Inflammatory macrophage (primary cell): ENCODE data around the gene C16orf96.

Source experiments
- DNase-seq, 2 donors: peaks; one replicate each; pipeline ENCODE4 v3.0.0-alpha.2; 2020 to 2022

C16orf96 gene

GRCh38 chr16:4618645-4619418 lies 62.7 kb downstream of the C16orf96 start:
- DNase-seq = no peak

- peak; percentile 90 to 94 for DNase-seq
Observed at GRCh38 chr16:4623593-4623992, 67.5 kb downstream of the C16orf96 start.

- DNase-seq = peak; percentile 98 to 99
Observed at GRCh38 chr16:4624015-4624826, 68.1 kb downstream of the C16orf96 start, which contains the start of gene MGRN1. MGRN1 (plus strand) TSS chr16:4624826; CDS start chr16:4624961, 135 bp downstream.

DNA sequence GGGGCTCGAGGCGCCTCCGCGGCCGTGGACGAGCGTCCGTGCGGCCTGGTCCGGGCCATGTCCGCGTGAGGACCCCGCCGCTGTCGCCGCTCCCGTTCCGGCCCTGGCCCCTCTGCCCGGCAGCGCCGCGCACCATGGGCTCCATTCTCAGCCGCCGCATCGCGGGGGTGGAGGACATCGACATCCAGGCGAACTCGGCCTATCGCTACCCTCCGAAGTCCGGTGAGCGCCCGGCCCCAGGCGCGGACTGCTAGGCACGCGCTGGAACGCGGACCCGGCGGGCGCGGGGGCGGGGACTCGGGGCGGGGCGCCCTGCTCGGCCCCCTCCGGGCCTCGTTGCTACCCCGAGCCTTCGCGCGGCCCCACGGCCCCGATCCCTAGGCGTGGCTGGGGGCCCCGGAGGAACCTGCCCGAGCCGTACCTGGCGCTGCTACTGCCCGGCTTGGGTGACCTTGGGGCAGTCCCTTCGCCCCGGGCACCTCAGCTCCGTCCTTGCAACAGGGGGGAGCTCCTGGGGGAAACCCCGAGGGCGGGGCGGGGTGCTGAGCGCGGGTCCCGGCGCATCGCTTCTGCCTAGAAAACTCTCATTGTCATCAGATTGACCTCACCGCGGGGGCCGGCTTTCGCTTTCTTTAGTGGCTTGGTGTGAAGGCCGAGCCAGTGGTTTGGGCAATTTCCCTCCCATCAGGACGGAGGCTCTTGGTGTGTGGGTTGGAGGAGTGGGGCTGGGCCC lies 68.9 kb downstream of the C16orf96 start:
- DNase-seq = peak; percentile 74 to 90

- DNase-seq = no peak
Observed at GRCh38 chr16:4625560-4626159, 69.5 kb downstream of the C16orf96 start.

GRCh38 chr16:4626396-4626795 lies 70.3 kb downstream of the C16orf96 start:
- no peak for DNase-seq

- no peak for DNase-seq
Observed at GRCh38 chr16:4628283-4628682, 72.1 kb downstream of the C16orf96 start.

DNA sequence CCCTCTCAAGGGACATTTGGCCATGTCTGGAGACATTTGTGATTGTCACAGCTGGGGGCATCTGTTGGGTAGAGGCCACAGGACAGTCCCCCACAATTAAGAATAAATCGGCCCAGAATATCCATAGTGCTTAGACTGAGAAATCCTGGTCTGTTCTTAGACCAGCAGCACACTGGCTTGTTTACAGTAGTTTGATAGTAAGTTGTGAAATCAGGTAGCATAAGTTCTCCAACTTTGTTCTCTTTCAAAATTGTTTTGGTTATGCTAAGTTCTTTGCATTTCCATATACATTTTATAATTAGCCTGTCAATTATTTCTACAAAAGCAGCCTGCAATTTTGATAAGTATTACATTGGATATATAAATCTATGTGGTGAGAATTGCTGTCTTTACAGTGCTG lies 75.3 kb downstream of the C16orf96 start:
- DNase-seq = no peak

DNA sequence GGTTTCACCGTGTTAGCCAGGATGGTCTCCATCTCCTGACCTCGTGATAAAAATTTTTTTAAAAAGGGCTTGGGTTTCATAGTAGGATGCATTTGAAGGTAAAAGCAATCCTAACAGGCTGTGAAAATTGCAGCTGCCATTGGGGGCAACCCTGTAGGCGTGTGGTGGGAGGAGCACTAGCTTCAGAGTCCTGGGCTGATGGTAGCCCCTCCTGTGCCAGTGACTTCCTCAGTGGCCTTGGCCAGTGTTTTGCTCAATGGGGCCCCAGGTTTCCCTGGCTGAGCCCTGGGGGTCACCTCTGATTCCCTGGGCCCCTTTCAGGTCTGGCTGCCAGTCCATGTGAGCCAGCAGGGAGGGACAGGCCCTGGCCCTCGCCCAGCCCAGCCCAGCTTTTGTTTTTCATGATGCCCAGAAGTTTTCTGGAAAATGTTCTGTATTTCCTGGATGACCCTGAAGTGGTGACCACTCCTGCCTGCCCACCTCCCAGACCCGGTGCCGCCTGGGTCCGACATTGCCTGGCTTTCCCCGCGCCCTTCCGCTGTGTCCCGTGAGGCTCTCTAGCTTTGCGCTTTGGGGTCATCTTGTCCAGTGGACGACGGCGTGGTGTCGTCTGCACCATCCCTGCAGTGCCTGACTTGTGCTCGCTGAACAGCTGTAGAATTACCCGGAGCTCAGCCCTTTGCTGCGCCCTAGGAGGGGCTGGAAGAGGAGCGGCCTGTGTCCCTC lies 77.9 kb downstream of the C16orf96 start:
- DNase-seq = no peak

DNA sequence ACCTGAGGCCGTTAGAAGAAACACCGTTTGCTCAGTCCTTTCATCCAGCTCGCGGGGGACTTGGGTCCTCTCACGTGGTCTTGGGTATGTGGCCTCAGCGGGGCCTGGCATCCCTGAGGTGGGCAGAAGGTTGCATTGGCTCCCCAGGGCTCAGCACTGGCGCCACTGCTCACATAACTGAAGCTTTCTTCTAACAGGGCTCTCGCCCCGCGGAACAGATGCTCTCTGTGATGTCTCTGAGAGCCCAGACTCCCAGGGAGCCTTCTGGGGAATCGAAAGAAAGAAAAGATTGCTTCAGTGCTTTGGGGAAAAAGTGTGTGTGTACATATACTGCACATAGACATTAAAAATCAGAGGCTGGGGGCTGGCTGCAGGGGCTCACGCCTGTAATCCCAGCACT lies 78.6 kb downstream of the C16orf96 start:
- DNase-seq = no peak

- no peak for DNase-seq
Observed at GRCh38 chr16:4636196-4636595, 80.1 kb downstream of the C16orf96 start.

GRCh38 chr16:4637501-4638166 lies 81.5 kb downstream of the C16orf96 start:
- no peak for DNase-seq

DNA sequence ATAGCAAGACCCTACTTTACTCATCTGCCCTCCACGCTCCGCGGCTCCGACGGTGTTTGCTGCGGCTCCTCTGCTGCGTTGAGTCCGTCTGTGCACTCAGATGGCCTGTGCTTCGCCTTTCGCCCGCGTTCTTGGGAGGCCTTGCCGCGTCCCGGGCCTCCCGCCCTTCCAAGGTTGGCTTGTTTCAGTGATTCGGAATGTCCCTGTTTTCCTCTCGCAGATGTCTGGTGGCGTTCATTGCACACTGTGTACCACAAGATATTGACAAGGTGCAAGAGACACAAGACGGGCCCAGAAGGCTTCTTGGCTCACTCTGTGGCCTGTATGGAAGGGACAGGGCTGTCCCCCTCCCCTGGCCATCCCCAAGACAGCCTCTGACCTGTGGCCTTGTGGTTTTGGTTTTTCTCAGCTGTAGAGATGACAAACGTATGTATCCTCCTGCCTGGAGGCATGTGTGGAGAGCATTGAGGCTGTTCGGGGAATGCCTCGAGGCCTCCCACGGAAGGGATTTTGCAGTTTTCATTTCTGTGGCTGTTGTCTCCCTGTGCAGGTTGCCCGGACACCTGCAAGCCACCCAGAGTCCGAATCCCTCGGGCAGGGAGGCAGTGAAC lies 83.9 kb downstream of the C16orf96 start:
- DNase-seq = no peak

DNA sequence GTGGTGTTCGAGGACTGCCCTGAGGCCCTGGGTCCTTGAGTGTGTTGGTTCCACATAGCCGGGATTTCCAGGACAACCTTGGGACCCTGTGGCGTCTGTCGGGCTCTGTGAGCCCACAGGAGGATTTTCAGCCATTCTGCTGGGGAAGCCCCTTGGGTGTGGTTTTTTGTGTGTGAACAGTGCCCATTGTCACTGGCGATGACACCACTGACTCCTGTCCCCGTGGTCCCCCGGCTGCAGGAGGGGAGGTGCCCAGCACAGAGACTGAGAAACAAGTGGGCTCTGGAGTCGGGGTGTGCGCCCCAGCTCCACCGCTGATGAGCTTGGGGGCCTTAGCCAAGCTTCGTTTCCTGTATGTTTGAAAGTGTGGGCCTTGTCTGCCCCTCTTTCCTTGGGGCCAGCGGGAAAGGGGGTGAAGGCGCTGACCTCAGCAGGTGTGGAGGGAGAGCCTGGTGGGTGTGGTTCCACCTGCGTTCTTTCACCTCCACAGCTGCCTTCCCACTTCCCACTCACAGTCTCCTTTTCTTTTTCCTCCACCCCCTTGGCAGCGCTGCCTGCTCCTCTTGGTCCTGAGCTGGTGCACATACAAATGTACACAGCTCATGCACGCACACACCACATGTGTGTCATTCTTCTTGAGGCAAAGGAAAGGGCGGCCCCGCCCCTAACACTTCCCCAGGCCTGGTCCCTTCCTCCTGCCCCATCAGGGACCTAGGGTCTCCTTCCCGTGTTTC lies 84.6 kb downstream of the C16orf96 start:
- DNase-seq = peak; percentile 23 to 32

DNA sequence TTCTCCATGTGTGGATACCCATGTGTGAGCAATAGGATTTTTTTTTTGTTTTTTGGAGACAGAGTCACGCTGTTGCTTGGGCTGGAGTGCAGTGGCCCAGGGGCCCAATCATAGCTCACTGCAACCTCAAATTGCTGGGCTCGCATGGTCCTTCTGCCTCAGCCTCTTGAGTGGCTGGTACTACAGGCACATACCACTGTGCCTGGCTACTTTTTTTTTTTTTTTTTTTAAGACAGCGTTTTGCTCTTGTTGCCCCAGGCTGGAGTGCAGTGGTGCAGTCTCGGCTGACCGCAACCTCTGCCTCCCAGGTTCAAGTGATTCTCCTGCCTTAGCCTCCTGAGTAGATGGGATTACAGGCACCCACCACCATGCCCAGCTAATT lies 85.2 kb downstream of the C16orf96 start:
- DNase-seq = no peak

- peak; percentile 50 to 53 for DNase-seq
Observed at GRCh38 chr16:4641895-4642294, 85.8 kb downstream of the C16orf96 start.

GRCh38 chr16:4646773-4647643 lies 90.9 kb downstream of the C16orf96 start:
- no peak for DNase-seq

GRCh38 chr16:4647644-4647980 lies 91.5 kb downstream of the C16orf96 start:
- DNase-seq = no peak

DNA sequence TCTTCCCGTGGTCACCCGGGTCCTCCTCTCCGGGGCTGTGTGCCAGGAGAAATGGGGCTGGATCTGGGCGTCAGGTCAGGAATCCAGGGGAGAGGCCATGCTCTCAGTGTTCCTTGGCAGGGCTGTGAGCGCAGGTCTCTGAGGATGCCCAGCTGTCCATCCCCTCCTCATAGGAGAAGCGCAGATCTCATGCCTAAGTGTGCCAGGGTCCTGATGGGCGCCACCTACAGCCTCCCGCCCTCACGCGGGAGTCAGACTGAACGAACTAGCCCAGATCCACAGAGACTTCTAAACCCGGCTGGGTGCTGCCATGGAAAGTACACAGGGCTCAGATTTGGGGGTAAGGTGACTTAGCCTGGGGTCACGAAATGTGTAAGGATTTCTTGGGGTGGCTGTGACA lies 92.8 kb downstream of the C16orf96 start:
- no peak for DNase-seq
